Right cardiac atrium (tissue), 5 donors: ENCODE data around the gene ACBD5. TPM values are rescaled to one million over a fixed set of nuclear protein-coding genes. Genes with fewer than 3 reads are reported as not detected.
"Not testable (repeated sequence)": the region's sequence is repeated elsewhere in the genome, so short reads cannot be mapped to it uniquely, and the experiment has no call there.

Source experiments
- ATAC-seq, 2 donors: fragments of 200-7000 bp; cut with Tn5 transposase; one replicate each; pipeline versions ENCODE4 v1.8.0 to v1.9.1; 2020; ENCODE audit warnings: moderate library complexity in 2 of 2, mild to moderate bottlenecking in 1 of 2
- DNase-seq, 3 donors: peaks; one replicate each; pipeline ENCODE4 v3.0.0-alpha.2; 2020
- H3K27ac ChIP-seq: one replicate; pipeline ENCODE4 v1.5.1; 2013; ENCODE audit warnings: mild to moderate bottlenecking, low read length, control low read depth, moderate library complexity
- H3K27me3 ChIP-seq: one replicate; pipeline ENCODE4 v1.6.1; 2013; ENCODE audit not compliant: control insufficient read depth, insufficient read depth
- H3K4me1 ChIP-seq: one replicate; pipeline ENCODE4 v1.6.1; 2013; ENCODE audit warnings: low read length; ENCODE audit not compliant: control insufficient read depth, insufficient read depth
- H3K4me3 ChIP-seq: one replicate; pipeline ENCODE4 v1.5.1; 2013; ENCODE audit warnings: low read length, control low read depth
- H3K9me3 ChIP-seq: one replicate; pipeline ENCODE4 v1.6.1; 2013; ENCODE audit warnings: low read length; ENCODE audit not compliant: control insufficient read depth
- WGBS: extraction: QIAGEN DNeasy Blood & Tissue Kit; methylation state at CpG from one replicate; pipeline ENCODE4 v1.1.7; 2013; 5-methylcytosine and 5-hydroxymethylcytosine counted together
- intact Hi-C, 4 donors: fragments of 100-400 bp; cut with DNase I; formaldehyde crosslinking; loops; one replicate each; pipeline versions ENCODE4 v1.11.0 to v1.14.0; 2022 to 2023
- polyA plus RNA-seq: library from polyadenylated mRNA; stranded (reverse); fragments of 200-250 nt; gene quantifications from one replicate; pipeline ENCODE4 v1.2.3, GENCODE V29; 2013
- total RNA-seq, 4 donors: library from RNA; stranded (reverse); fragmentation: NEBNext Ultra II Directional; extraction: Animal tissue kit (Norgen Biotek cat#: 25700); gene quantifications; one replicate each; pipeline ENCODE4 v1.2.1, GENCODE V29; 2021
- donor health status: healthy with polysubstance abuse.
- donor health status: DM: no; HTN: yes; CAD: no.
- donor health status: DM: no; HTN: no; CAD: no.
- donor health status: DM: no; HTN: yes; CAD: no; lungs with severe emphysema.
- donor health status: DM: yes; HTN: yes; CAD: no.

Gene ACBD5
- total and polyA plus RNA-seq, 5 donors: 16.8 to 44.8 (median 36.9) TPM

DNA sequence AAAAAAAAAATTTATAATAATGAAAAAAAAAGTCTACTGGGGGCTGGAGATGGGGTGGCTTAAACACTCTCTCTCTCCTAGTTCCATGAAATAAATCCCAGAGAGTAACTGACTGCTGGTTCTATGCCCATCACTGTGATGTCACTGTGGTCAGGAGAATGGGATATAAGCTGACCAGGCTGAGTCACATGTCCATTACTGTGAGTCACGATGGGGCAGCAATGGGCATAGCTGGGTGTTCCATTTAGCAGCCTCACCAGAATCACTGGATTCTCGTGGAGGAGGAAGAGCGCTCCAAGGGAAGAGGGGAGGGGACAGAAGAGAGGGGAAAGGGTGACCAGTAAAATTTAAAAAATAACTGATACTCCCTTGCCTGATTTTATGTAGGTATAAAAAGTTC lies 48.3 kb downstream of the ACBD5 start:
- 70% methylated on average over 3 of the region's 3 CpGs for WGBS
- H3K27ac ChIP-seq: no peak overlapping the region

DNA sequence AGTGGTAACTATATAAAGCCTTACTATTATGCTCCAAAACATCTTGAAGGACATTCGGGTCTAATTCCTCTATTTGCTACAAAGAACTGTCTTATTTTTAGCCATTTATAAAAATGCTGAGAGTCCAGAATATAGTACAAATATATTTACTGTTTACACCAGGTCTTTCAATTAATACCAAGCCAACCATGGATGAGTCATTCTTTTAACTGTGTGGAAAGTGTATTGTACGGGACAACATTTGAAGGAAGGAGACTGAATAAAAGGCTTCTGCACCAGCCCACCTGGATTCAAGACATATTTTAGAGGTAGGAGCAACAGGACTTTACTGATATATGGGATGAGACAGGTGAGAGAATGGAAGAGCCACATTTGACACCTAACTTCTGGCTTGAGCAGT lies 50.1 kb downstream of the ACBD5 start:
- H3K4me3 ChIP-seq: no peak overlapping the region
- WGBS: 89% methylated on average over 2 of the region's 2 CpGs
- H3K9me3 ChIP-seq: no peaks in the 10 kb centered on the region
- DNase-seq (no peak), ATAC-seq (no peak)
- no peaks in the 10 kb centered on the region for H3K27me3 ChIP-seq
- H3K27ac ChIP-seq: no peak overlapping the region
- no peaks in the 10 kb centered on the region for H3K4me1 ChIP-seq
- intact Hi-C loops: no loop called here

More for the DNA sequence above, 48.3 kb downstream of the ACBD5 start:
- DNase-seq (no peak), ATAC-seq (peak in 1 of 2 donors; percentile 68)
- Histone ChIP-seq H3K9me3 (no peaks in the 10 kb centered on the region), H3K4me3 (no peak overlapping the region), H3K27me3 (no peaks in the 10 kb centered on the region), H3K4me1 (no peaks in the 10 kb centered on the region)
- intact Hi-C loops: no loop called here

- WGBS: 81% methylated on average over 4 of the region's 4 CpGs
- Histone ChIP-seq H3K4me1 (no peaks in the 10 kb centered on the region), H3K27me3 (no peaks in the 10 kb centered on the region), H3K9me3 (no peaks in the 10 kb centered on the region), H3K27ac (no peak overlapping the region), H3K4me3 (no peak overlapping the region)
- intact Hi-C loops: no loop called here
- ATAC-seq (no peak), DNase-seq (no peak)
These were observed 51.7 kb downstream of the ACBD5 start for GRCh38 chr10:27188897-27189296.

- H3K27me3 ChIP-seq: no peaks in the 10 kb centered on the region
- H3K27ac ChIP-seq: no peak overlapping the region
- no peak overlapping the region for H3K4me3 ChIP-seq
- no peaks in the 10 kb centered on the region for H3K4me1 ChIP-seq
- 92% methylated on average over 1 of the region's 1 CpG for WGBS
- no peaks in the 10 kb centered on the region for H3K9me3 ChIP-seq
- ATAC-seq (no peak), DNase-seq (no peak)
- intact Hi-C loops: no loop called here
These were observed 52.3 kb downstream of the ACBD5 start for GRCh38 chr10:27188259-27188658.

DNA sequence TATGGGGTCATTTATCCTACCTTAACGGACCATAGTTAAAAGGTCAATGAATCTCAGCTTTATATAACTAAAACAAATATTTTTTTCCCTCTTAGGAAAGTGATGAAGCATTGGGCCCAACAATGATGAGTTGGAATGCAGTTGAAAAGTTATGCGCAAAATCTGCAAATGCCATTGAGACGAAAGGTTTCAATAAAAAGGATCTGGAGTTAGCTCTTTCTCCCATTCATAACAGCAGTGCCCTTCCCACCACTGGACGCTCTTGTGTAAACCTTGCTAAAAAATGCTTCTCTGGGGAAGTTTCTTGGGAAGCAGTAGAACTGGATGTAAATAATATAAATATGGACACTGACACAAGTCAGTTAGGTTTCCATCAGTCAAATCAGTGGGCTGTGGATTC lies 70.7 kb downstream of the ACBD5 start:
- Histone ChIP-seq H3K27me3 (no peaks in the 10 kb centered on the region), H3K9me3 (no peaks in the 10 kb centered on the region), H3K4me3 (no peak overlapping the region), H3K27ac (no peak overlapping the region), H3K4me1 (no peaks in the 10 kb centered on the region)
- intact Hi-C loops: no loop called here
- DNase-seq (no peak), ATAC-seq (no peak)
- 96% methylated on average over 4 of the region's 4 CpGs for WGBS

DNA sequence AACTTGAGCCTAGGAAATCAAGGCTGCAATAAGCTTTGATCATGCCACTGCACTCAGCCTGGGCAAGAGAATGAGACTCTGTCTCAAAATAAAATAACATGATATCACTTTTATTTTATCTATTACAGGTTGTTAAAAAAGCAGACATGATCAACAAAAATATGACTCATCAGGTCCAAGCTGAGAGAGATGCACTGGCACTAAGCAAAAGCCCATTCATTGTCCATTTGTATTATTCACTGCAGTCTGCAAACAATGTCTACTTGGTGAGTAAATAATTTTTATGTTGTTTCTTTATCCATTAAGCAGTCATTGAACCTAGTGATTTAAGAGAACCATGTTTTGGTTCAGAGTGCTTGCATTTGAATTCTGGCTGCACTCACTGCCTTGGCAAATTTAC lies 82.2 kb downstream of the ACBD5 start:
- Histone ChIP-seq H3K4me1 (no peaks in the 10 kb centered on the region), H3K4me3 (no peak overlapping the region), H3K27ac (no peak overlapping the region), H3K9me3 (no peaks in the 10 kb centered on the region), H3K27me3 (no peaks in the 10 kb centered on the region)
- DNase-seq (no peak), ATAC-seq (no peak)
- intact Hi-C loops: no loop called here

DNA sequence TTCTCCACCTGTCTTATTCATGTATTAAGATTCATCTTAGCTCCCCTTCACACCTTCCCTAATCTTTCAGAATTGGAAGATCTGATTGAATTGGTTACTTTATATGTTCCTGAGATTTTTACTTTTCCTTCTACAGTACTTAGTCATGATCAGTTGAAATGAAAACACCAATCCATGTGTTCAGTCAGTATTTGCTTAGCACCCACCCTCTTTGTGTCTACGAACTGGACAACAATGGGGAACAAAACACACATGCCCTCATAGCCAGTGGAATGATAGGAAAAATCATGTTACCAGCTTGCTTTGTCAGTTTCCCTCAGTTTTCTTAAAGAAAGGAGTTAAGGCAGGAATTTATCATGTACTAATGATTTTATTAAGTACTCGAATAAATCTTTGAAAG lies 83.4 kb downstream of the ACBD5 start:
- no peak for ATAC-seq
- H3K4me3 ChIP-seq: no peak overlapping the region
- 86% methylated on average over 2 of the region's 2 CpGs for WGBS
- intact Hi-C loops: no loop called here
- H3K27me3 ChIP-seq: no peaks in the 10 kb centered on the region
- no peaks in the 10 kb centered on the region for H3K4me1 ChIP-seq
- no peaks in the 10 kb centered on the region for H3K9me3 ChIP-seq
- no peak for DNase-seq
- no peak overlapping the region for H3K27ac ChIP-seq

- ATAC-seq, intact Hi-C loops, H3K27ac ChIP-seq, H3K4me1 ChIP-seq, H3K9me3 ChIP-seq, H3K27me3 ChIP-seq: not testable (repeated sequence)
- 88% methylated on average over 17 of the region's 17 CpGs for WGBS
- peak in 1 of 3 donors; percentile 53 for DNase-seq
- peak overlapping the region; percentile 97 for H3K4me3 ChIP-seq
These were observed 84.0 kb downstream of the ACBD5 start for GRCh38 chr10:27156566-27156965.

DNA sequence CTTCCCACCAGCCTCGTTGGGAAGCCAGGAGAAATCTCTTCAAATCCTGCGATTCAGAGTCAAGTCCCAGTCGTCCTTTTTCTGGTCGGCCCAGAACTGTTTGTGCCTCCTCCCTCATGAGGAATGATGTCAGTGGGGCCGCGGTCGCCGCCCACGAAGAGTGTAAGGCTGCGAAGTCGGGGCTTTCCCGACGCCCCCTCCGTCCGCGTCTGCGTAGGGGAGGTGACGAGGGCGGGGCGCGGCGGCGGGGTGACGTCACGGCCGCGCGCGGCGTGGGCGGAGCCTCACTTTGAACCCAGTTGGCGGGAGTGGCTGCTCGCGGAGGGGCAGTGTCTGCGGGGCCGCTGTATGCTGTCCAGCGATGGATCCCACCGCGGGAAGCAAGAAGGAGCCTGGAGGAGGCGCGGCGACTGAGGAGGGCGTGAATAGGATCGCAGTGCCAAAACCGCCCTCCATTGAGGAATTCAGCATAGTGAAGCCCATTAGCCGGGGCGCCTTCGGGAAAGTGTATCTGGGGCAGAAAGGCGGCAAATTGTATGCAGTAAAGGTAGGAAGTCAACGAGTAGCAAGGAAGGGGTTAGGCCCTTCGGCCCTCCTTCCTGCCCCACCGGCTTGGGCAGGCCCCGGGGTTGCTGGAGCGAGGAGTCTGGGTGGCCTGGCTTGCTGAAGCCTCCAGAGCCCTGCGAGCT lies 85.4 kb downstream of the ACBD5 start, which contains the start of gene MASTL:
MASTL (plus strand) TSS at position 287 of the 689 bp plus-strand sequence; CDS start at position 362, 75 bp downstream.
- peak within 1 kb of the TSS; percentile 99 for H3K27ac ChIP-seq
- no peaks in the 10 kb centered on the region for H3K4me1 ChIP-seq
- H3K9me3 ChIP-seq: no peaks in the 10 kb centered on the region
- DNase-seq (peak; percentile 96 to 98 (median 97)), ATAC-seq (peak; percentile 98)
- under 1% methylated on average over 55 of the region's 55 CpGs for WGBS
- H3K27me3 ChIP-seq: no peaks in the 10 kb centered on the region
- intact Hi-C loops: no loop called here
- peak within 1 kb of the TSS; percentile 97 for H3K4me3 ChIP-seq

DNA sequence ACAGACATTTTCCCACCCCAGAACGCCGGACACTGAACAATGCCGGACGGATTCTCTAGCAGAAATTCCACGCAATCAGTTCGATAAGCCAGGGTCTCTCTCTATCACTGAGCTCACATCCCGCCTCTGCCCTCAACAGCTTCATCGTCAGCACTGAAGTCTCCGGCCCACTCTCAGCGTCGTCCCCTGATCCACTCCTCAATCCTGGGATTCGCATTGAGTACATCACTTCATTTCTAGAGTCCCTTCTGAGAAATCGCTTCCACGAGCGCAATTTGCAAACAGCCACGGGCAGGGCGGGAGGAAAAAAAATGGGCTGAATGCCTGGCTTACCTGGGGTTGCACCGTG lies 86.8 kb downstream of the ACBD5 start:
- intact Hi-C loops: no loop called here

GRCh38 chr10:27153329-27153728 lies 87.3 kb downstream of the ACBD5 start:
- 3% methylated on average over 6 of the region's 6 CpGs for WGBS
- Histone ChIP-seq H3K4me3 (peak overlapping the region; percentile 97), H3K9me3 (no peaks in the 10 kb centered on the region), H3K27ac (no peak overlapping the region), H3K4me1 (no peaks in the 10 kb centered on the region), H3K27me3 (no peaks in the 10 kb centered on the region)
- intact Hi-C loops: no loop called here
- ATAC-seq: no peak
- no peak for DNase-seq

More for the DNA sequence above, 86.8 kb downstream of the ACBD5 start:
- Histone ChIP-seq H3K27me3 (no peaks in the 10 kb centered on the region), H3K4me1 (no peaks in the 10 kb centered on the region), H3K27ac (peak overlapping the region; percentile 99), H3K9me3 (no peaks in the 10 kb centered on the region), H3K4me3 (peak overlapping the region; percentile 97)
- WGBS: under 1% methylated on average over 18 of the region's 18 CpGs
- DNase-seq: peak in 1 of 3 donors; percentile 43
- peak in 1 of 2 donors; percentile 5 for ATAC-seq

DNA sequence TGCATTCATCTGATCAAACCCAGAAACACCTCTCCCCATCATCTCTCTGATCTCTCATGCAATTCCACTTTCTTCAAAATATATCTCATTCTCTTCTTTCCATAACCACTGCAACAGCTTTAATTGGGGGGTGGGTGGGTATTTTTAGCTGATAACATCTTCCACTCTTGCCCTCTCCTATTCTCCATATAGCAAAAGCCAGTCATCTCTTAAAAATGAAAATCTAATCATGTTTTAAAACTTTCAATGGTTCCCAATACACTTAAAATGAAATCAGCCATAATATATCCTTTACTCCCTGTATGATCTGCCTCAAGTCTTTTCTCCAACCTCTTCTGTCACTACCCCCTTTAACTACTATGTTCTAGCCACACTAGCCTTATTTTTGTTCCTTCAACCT lies 87.9 kb downstream of the ACBD5 start:
- H3K9me3 ChIP-seq: no peaks in the 10 kb centered on the region
- intact Hi-C loops: no loop called here
- H3K4me3 ChIP-seq: peak overlapping the region; percentile 97
- H3K27me3 ChIP-seq: no peaks in the 10 kb centered on the region
- H3K4me1 ChIP-seq: peaks cover 1% of the 10 kb centered on the region
- no peak overlapping the region for H3K27ac ChIP-seq
- no peak for ATAC-seq
- DNase-seq: no peak
